PC-9 (cell line): ENCODE results near the gene FCRL4. TPM values are rescaled to one million over a fixed set of nuclear protein-coding genes. Genes with fewer than 3 reads are reported as not detected.

Experiments used
- BruUV-seq: library from RNA; stranded (reverse); fragments of 400-500 nt; replicated peaks from 2 replicates; lab custom pipeline; 2021; lab: Mats Ljungman, UMichigan
- CTCF ChIA-PET: fragments of 300-600 bp; sonication (Branson Sonifier 250); formaldehyde crosslinking; loops from one replicate; lab custom pipeline; 2022; ENCODE audit warnings: antibody characterized with exemption; lab: Charles Lee
- POLR2A ChIA-PET: fragments of 300-600 bp; sonication (Branson Sonifier 250); formaldehyde crosslinking; loops from one replicate; lab custom pipeline; 2022; ENCODE audit warnings: antibody characterized with exemption; ENCODE audit not compliant: unreplicated experiment; lab: Charles Lee
- DNase-seq, 2 experiments: peaks; one replicate each; pipeline versions ENCODE4 v3.0.0 to v3.0.0-alpha.2; 2015 to 2022; ENCODE audit warnings: mixed read lengths in 1 of 2
- H2AFZ ChIP-seq: fragments of 200-600 bp; sonication (generic); 2 replicates; pipeline ENCODE4 v1.8.1; 2017; ENCODE audit warnings: antibody characterized with exemption
- H3F3A ChIP-seq: fragments of 200-600 bp; sonication (generic); 2 replicates; pipeline ENCODE4 v1.8.1; 2017; ENCODE audit warnings: antibody characterized with exemption, mild to moderate bottlenecking, low read depth; ENCODE audit not compliant: insufficient read depth
- H3K27ac ChIP-seq: fragments of 200-600 bp; sonication (generic); 2 replicates; pipeline ENCODE4 v1.6.1; 2016; ENCODE audit warnings: mixed run types
- H3K27me3 ChIP-seq: fragments of 200-600 bp; sonication (generic); 2 replicates; pipeline ENCODE4 v1.6.1; 2016; ENCODE audit warnings: low read depth, mixed run types; ENCODE audit not compliant: insufficient read depth
- H3K36me3 ChIP-seq: fragments of 200-600 bp; sonication (generic); 2 replicates; pipeline ENCODE4 v1.6.1; 2016; ENCODE audit warnings: low read depth, mixed run types
- H3K4me1 ChIP-seq: fragments of 200-600 bp; sonication (generic); replicated peaks from 2 replicates; pipeline ENCODE4 v1.6.1; 2016; ENCODE audit warnings: mixed run types; ENCODE audit not compliant: insufficient read depth
- H3K4me2 ChIP-seq: fragments of 200-600 bp; sonication (generic); 2 replicates; pipeline ENCODE4 v1.6.1; 2017; ENCODE audit warnings: mixed run types
- H3K4me3 ChIP-seq: fragments of 200-600 bp; sonication (generic); 2 replicates; pipeline ENCODE4 v1.6.1; 2016; ENCODE audit warnings: mixed run types
- H3K79me2 ChIP-seq: fragments of 200-600 bp; sonication (generic); 2 replicates; pipeline ENCODE4 v1.6.1; 2017; ENCODE audit warnings: low read depth, mixed run types
- H3K9me2 ChIP-seq: fragments of 200-600 bp; sonication (generic); 2 replicates; pipeline ENCODE4 v1.8.1; 2017; ENCODE audit warnings: mild to moderate bottlenecking; ENCODE audit not compliant: insufficient read depth
- H3K9me3 ChIP-seq: fragments of 200-600 bp; sonication (generic); 2 replicates; pipeline ENCODE4 v1.8.1; 2016; ENCODE audit warnings: low read depth; ENCODE audit not compliant: insufficient read depth
- H4K20me1 ChIP-seq: fragments of 200-600 bp; sonication (generic); 2 replicates; pipeline ENCODE4 v1.8.1; 2017; ENCODE audit not compliant: insufficient read depth
- EZH2 ChIP-seq: fragments of 200-600 bp; sonication (generic); IDR thresholded peaks from 2 replicates; pipeline ENCODE4 v1.8.0; 2017; ENCODE audit warnings: antibody characterized with exemption, low read depth
- intact Hi-C: fragments of 100-400 bp; cut with micrococcal nuclease; formaldehyde crosslinking; loops from one replicate; pipeline ENCODE4 v1.10.0; 2022; ENCODE audit not compliant: unreplicated experiment
- total RNA-seq: library from RNA; stranded (reverse); gene quantifications from 2 replicates; pipeline ENCODE4 v1.2.3, GENCODE V29; 2021
- TF ChIP-seq, protein P1 (sequence below): fragments of 200-600 bp; sonication (generic); conservative IDR thresholded peaks from 2 replicates; pipeline ENCODE4 v1.6.1; 2017; ENCODE audit warnings: mixed run types, antibody characterized with exemption, mild to moderate bottlenecking, moderate library complexity

The FCRL4 gene
- total RNA-seq, 1 experiment from 2014 or later, result not detected

GRCh38 chr1:157574836-157575235 is 23.0 kb downstream of the FCRL4 start:
- peaks cover 28% of the 10 kb centered on the region for H3K27me3 ChIP-seq
- no peaks in the 10 kb centered on the region for H3K36me3 ChIP-seq
- no peaks in the 10 kb centered on the region for H3K9me3 ChIP-seq
- H3K27ac ChIP-seq, result no peak overlapping the region
- no peaks in the 10 kb centered on the region for H3K79me2 ChIP-seq
- no peak for DNase-seq
- H4K20me1 ChIP-seq, result no peaks in the 10 kb centered on the region
- no peak for TF ChIP-seq EZH2
- TF ChIP-seq, protein P1, sequence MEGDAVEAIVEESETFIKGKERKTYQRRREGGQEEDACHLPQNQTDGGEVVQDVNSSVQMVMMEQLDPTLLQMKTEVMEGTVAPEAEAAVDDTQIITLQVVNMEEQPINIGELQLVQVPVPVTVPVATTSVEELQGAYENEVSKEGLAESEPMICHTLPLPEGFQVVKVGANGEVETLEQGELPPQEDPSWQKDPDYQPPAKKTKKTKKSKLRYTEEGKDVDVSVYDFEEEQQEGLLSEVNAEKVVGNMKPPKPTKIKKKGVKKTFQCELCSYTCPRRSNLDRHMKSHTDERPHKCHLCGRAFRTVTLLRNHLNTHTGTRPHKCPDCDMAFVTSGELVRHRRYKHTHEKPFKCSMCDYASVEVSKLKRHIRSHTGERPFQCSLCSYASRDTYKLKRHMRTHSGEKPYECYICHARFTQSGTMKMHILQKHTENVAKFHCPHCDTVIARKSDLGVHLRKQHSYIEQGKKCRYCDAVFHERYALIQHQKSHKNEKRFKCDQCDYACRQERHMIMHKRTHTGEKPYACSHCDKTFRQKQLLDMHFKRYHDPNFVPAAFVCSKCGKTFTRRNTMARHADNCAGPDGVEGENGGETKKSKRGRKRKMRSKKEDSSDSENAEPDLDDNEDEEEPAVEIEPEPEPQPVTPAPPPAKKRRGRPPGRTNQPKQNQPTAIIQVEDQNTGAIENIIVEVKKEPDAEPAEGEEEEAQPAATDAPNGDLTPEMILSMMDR, result no peak
- CTCF ChIA-PET, result interaction anchor here (0.7 kb wide), 1 partner anchor 255 kb away, joined by 3 read pairs; no protein-coding TSS in a partner anchor
- H3K9me2 ChIP-seq, result no peaks in the 10 kb centered on the region
- BruUV-seq, result no TSS peak
- H3K4me1 ChIP-seq, result no peaks in the 10 kb centered on the region
- no peak overlapping the region for H3K4me3 ChIP-seq
- POLR2A ChIA-PET, result no interaction called here
- intact Hi-C loops, result no loop called here
- no peak overlapping the region for H3K4me2 ChIP-seq
- no peak overlapping the region for H2AFZ ChIP-seq
- no peaks in the 10 kb centered on the region for H3F3A ChIP-seq

GRCh38 chr1:157566484-157567300 is 31.2 kb downstream of the FCRL4 start:
- no peaks in the 10 kb centered on the region for H3K9me2 ChIP-seq
- no peaks in the 10 kb centered on the region for H3F3A ChIP-seq
- H3K4me2 ChIP-seq, result no peak overlapping the region
- no peaks in the 10 kb centered on the region for H3K9me3 ChIP-seq
- POLR2A ChIA-PET, result no interaction called here
- no peaks in the 10 kb centered on the region for H3K79me2 ChIP-seq
- intact Hi-C loops, result no loop called here
- H3K4me1 ChIP-seq, result no peaks in the 10 kb centered on the region
- DNase-seq, result no peak
- no peaks in the 10 kb centered on the region for H3K36me3 ChIP-seq
- H3K27ac ChIP-seq, result no peak overlapping the region
- peaks cover 26% of the 10 kb centered on the region; the same call in 1 of the 2 replicates for H3K27me3 ChIP-seq
- no peak overlapping the region for H3K4me3 ChIP-seq
- TF ChIP-seq, protein P1, result no peak
- TF ChIP-seq EZH2, result no peak
- no TSS peak for BruUV-seq
- H4K20me1 ChIP-seq, result no peaks in the 10 kb centered on the region
- no peak overlapping the region for H2AFZ ChIP-seq
- CTCF ChIA-PET, result no interaction called here

DNA sequence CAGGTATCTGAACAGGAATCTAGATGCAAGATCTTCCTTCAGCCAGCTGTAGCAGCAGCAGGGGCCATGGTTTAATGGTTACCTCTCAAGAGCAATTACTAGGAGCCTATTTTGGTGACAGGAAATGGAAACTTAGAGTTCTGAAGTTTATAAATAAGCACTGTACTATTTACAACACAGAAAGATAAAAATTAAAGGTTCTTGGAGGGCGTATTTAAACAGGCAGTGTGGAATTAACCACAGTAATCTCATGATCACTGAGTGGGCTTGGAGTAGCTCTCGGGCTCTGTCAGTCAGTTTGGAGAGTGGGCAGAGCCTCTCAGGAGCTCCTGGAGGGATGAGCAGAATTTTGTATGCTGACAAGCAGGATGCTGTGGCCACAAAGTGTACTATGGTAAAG is 35.4 kb downstream of the FCRL4 start:
- H3F3A ChIP-seq, result no peaks in the 10 kb centered on the region
- H3K4me1 ChIP-seq, result no peaks in the 10 kb centered on the region
- H3K9me2 ChIP-seq, result no peaks in the 10 kb centered on the region
- H3K4me2 ChIP-seq, result no peak overlapping the region
- H3K27ac ChIP-seq, result no peak overlapping the region
- H3K4me3 ChIP-seq, result no peak overlapping the region
- no peak overlapping the region for H2AFZ ChIP-seq
- BruUV-seq, result no TSS peak
- DNase-seq, result no peak
- CTCF ChIA-PET, result no interaction called here
- no peaks in the 10 kb centered on the region for H4K20me1 ChIP-seq
- POLR2A ChIA-PET, result no interaction called here
- H3K9me3 ChIP-seq, result no peaks in the 10 kb centered on the region
- no peaks in the 10 kb centered on the region for H3K79me2 ChIP-seq
- intact Hi-C loops, result no loop called here
- H3K27me3 ChIP-seq, result peaks cover 14% of the 10 kb centered on the region; the same call in 1 of the 2 replicates
- no peaks in the 10 kb centered on the region for H3K36me3 ChIP-seq
- TF ChIP-seq, protein P1, result no peak
- no peak for TF ChIP-seq EZH2
